Renal cortical epithelial cell (primary cell): Measurements from ENCODE around the gene MAP4K4. TPM values are rescaled to one million over a fixed set of nuclear protein-coding genes. Genes with fewer than 3 reads are reported as not detected.

Experiments used
- DNase-seq: peaks from one replicate; pipeline ENCODE4 v3.0.0-alpha.2; 2011; ENCODE audit warnings: low read depth
- total RNA-seq: library from RNA; depleted of rRNA; stranded (reverse); fragments of >200 nt; gene quantifications from 2 replicates; pipeline ENCODE4 v1.2.3, GENCODE V29; 2014

Gene MAP4K4
- total RNA-seq, 1 donor from 2014 or later, result 120 TPM

DNA sequence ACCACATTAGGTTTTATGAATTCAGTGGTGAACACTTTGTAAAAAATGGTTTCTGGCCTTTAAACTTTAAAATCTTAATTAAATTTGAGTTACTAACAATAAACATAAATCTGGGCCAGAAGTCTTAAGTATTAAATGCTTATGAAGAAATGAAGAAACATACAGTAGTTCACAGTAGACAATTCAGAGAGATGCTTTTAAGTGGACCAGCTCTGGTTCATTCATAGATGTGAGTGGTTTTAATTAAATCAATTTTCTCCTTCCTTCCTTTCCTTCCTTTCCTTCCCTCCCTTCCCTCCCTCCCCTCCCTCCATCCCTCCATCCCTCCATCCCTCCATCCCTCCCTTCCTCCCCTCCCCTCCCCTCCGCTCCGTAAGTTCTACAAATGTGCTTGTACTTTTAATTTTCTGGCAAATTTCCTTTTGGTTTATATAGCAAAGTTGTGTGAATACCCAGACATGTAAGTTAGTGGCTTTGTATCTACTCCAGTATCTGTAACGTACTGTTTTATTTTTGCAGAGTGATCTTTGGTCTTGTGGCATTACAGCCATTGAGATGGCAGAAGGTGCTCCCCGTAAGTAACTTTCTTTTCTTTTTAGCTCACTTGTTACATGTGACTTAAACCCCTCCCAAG lies 136.5 kb downstream of the MAP4K4 start:
- no peak for DNase-seq

- peak; percentile 43 for DNase-seq
Observed at GRCh38 chr2:101837354-101837753, 139.8 kb downstream of the MAP4K4 start.

DNA sequence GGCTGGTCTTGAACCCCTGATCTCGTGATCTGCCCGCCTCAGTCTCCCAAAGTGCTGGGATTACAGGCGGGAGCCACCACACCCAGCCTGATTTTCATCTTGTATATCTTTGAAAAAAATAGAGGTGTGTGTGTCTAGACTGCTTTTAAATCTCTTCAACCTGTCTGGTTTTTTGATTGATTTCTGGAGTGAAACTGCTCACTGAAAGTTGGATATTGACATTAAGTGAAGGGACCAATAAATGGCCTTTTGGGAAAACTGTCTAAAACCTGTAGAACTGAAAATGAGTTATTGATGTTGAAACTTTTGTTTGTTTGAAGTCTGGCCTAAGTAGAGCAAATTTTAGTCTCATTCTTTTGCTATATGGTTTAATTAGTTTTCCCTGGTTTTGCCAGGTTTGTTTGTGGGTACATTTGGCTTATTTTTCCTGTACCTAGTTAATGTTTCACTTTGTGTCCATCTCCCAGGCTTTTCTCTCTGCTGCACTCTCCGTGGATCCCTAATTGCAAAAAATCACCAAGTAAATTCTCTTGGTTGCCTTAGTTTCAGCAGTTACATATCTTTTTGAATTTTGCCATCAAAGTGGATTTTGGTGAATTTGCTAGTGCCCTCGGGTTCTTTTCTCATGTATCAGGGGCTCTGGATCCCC lies 144.3 kb downstream of the MAP4K4 start:
- no peak for DNase-seq

GRCh38 chr2:101842471-101842870 lies 145.0 kb downstream of the MAP4K4 start:
- DNase-seq, result no peak

DNA sequence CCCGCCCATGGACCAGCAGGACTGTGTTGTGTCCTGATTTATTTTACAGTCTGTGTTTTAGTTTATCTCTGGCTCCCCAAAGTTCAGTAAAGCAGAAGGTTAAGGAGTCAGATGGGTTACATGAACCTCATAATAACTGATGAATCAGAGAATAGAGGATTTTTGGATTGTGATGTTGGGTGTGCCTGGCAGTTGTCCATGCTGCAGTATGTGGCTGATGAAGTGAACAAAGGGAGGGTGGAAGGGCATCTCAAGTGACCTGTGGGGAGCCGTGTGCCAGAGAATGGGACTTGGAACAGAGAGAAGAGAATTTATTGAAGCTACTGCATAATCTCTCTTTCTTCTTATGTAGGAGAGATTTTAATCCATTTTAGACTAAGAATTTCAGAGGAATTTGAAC lies 145.5 kb downstream of the MAP4K4 start:
- DNase-seq, result no peak

DNA sequence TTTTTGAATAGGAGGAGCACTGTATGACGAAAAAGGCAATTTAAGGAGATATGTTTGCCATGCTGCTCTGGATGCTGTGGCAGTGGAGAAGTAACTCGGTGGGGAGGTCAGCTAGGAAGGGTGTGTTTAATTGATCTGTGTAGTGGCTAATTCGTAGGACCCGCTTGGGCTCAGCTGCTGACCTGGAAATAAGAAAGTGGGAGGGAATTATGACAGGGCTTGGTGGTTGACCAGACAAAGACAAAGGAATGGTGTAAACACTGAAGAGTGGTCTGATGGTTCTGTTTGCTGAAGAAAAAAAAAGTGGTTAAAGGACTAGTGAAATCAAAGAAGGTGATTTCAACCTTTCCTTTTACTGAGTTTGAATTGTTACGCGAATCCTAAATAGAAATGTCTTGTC lies 146.0 kb downstream of the MAP4K4 start:
- DNase-seq, result peak; percentile 76

GRCh38 chr2:101844055-101844635 lies 146.6 kb downstream of the MAP4K4 start:
- peak; percentile 55 for DNase-seq

DNA sequence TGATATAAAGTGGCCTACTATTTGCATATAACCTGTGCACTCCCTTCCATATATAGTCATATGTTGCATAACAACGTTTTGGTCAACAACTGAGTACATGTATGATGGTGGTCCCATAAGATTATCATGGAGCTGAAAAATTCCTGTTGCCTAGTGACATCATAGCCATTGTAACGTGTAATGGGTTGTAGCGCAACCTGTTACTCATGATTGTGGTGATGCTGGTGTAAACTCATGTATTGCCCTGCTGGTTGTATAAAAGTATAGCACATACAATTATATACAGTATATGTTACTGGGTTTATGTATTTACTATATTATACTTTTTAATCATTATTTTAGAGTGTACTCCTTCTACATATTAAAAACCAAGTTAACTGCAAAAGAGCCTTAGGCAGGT lies 149.5 kb downstream of the MAP4K4 start:
- DNase-seq, result no peak

- DNase-seq, result no peak
Observed at GRCh38 chr2:101847661-101848339, 150.3 kb downstream of the MAP4K4 start.

DNA sequence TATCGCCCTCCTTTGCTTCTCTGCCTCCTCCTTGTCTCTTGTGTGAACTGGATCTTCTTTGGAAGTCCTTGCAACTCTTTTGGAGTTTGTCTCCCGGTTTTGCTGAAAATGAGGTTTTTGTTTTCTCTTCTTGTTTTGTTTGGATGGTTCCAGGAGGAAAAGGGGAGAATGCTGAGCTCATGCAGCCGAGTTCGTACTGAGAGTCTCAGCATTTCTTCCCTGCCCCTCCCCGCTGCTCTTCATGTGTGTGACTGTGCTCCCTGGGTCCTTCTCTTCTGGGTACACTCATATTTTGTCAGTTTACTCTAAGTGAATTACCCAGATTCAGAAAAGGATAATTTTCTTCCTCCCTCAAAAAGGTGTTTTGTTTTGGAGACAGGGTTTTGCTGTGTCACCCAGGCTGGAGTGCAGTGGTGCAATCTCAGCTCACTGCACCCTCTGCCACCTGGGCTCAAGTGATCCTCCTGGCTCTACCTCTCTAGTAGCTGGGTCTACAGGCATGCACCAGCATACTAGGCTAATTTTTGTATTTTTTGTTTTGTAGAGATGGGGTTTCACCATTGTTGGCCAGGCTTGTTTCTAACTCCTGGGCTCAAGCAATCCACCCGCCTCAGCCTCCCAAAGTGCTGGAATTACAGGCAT lies 151.4 kb downstream of the MAP4K4 start:
- DNase-seq, result no peak

DNA sequence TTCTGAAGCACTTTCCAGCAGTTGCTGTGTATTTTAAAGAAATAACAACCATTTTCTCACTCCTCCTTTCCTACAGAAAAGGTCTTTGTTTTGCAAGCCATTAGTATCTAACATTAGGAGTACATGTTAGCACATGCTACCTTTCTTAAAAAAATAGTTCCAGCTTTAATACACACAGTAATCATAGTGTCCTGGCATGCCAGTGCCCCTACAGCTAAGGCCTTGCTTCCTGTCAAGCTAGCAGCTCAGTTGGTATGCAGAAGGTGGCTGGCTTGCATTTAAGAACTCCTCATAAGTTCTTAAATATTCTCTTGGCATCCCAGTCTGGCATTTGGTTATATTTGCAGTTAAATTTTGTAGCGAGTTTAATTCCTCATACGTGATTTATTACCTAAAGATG lies 152.9 kb downstream of the MAP4K4 start:
- DNase-seq, result no peak

DNA sequence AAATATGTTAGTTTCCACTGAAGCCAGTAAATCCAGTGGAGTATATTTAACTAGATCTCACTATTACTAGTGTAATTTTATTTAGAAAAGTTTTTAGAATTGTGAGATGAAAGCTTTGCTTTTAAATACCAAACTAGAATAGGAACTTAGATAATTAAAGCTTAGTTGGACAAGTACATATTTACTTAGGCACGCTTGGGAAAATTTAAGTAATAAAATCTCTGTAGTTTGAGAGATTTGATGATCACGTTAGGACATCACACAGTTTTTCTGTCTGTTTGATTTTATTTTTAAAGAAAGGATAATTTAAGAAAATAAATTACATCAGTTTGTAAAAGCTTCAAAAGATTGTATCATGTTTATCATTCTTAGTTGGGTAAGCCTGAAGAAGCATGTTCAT lies 153.5 kb downstream of the MAP4K4 start:
- no peak for DNase-seq

DNA sequence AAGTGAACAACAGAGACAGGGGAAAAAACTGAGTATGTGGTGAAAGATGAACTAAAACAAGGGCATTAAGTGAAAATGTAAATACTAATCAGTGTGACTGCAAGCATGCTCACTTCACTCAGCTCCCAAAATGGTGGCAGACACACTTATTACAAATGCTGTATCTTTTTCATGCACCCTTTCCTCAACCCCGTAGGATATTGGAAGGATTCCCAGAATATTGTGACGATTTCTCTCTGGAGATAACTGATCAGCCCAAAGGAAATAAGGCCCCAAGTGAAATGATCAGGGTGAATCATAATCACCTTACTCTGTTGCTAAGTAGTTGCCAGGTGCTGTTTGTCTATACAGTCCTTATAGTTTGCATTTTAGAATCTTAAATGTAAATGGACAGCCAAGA lies 155.3 kb downstream of the MAP4K4 start:
- DNase-seq, result no peak

- DNase-seq, result peak; percentile 47
Observed at GRCh38 chr2:101854877-101855276, 157.4 kb downstream of the MAP4K4 start.

- DNase-seq, result no peak
Observed at GRCh38 chr2:101855776-101856175, 158.3 kb downstream of the MAP4K4 start.

GRCh38 chr2:101858246-101858645 lies 160.7 kb downstream of the MAP4K4 start:
- DNase-seq, result peak; percentile 69

DNA sequence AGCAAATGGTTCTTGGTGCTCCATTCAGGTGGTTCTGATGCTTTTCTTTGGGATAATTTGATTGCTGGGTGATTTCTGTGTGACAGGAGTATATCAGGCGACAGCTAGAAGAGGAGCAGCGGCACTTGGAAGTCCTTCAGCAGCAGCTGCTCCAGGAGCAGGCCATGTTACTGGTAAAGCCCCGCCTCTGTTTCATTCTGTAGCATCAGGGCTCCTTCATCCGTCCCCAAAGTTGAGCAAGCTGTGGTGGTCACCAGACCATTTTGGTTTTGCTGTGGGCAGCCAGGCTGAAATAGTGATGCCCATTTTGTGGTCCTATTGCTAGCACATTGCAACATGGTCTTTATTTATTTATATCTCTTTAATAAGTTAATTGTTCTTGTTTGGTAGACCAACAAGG lies 161.4 kb downstream of the MAP4K4 start:
- peak; percentile 88 for DNase-seq

- DNase-seq, result no peak
Observed at GRCh38 chr2:101859604-101860003, 162.1 kb downstream of the MAP4K4 start.

DNA sequence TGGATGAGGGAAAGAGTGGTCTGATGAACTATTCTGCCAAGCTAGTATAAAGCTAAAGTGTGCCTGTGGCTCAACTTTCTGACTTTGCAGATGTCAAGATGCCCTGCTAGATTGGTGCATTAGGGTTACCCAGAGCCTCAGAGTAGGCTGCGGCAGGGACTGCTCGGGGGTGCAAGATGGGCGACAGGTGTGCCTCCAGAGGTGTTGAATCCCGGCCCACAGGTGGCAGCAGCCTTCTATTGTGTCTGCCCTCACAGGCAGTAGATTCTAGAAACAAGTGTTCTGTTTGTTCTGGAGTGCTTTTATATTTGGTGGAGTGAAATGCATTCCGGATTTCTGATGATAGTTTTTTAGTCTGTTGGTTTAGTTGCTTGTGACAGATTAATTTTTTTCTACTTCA lies 162.7 kb downstream of the MAP4K4 start:
- DNase-seq, result no peak

GRCh38 chr2:101860782-101861181 lies 163.3 kb downstream of the MAP4K4 start:
- no peak for DNase-seq

- DNase-seq, result no peak
Observed at GRCh38 chr2:101861382-101861781, 163.9 kb downstream of the MAP4K4 start.

DNA sequence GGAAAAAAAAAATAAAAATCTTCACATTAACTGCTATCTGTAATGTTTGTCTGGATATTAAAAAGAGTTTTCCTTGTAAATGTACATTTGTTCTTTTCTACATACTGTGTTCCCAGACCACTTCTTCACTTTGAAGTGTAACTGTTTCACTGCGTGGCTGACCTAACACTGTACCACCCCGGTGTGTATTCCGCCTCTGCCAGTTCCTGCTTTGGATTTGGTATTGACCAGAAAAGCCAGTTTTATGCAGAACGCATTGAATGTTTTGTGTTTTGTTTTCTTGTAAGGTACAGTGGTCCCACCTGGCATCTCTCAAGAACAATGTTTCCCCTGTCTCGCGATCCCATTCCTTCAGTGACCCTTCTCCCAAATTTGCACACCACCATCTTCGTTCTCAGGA lies 166.0 kb downstream of the MAP4K4 start:
- DNase-seq, result no peak
